GM10266 (cell line): ENCODE results near the gene KIAA0930.

ENCODE experiments used
- DNase-seq: peaks from one replicate; pipeline ENCODE4 v3.0.0; 2012; ENCODE audit errors: extremely low spot score
- TF ChIP-seq, protein P1 (sequence below): IDR thresholded peaks from 2 replicates; pipeline ENCODE4 v1.5.1; 2012; ENCODE audit warnings: mild to moderate bottlenecking, low read depth; ENCODE audit not compliant: control insufficient read depth, insufficient read depth; ENCODE audit errors: missing control alignments

Gene KIAA0930

DNA sequence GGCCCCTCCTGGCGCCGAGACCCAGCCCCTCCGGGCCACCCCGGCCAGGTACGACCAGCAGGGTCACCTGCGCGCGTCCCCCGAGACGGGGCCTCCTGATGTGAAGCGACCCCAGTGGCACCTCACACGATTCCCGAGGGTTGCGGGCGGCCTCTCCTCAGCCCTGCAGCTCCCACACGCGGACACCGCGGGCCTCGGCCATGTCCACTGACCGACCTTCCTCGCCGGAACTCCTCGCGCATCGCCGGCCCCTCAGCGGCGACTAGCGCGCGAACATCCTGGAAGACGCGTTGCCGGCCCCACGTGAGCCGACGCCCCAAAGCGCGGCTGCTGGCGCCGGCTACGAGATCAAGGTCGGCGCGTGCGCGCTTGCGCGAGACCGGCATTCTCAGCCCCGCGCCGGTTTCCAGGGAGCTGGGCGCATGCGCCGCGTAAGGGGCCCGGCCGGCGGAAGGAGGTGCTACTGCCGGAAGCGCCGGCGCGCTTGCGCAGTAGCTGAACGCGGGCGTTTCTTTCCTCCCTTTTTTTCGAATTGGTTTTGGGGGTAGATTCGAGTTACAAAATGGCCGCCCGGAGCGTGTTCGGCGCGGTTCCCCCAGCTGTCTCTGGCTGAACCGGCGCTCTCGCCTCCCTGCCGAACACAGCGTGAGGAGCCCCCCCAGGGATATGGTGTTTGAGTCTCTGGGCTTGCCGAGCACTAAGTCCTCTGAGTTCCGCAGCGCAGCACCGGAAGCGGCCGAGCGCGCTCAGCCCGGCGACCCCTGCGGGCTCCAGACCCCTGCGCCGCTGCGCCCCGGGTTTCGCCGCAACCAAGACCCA lies 77.0 kb downstream of the KIAA0930 start, which contains the start of gene NUP50:
Gene NUP50 (plus strand): TSS at position 475 of the 819 bp plus-strand sequence. CDS start 4,253 bp downstream, outside the sequence.
- TF ChIP-seq, protein P1, sequence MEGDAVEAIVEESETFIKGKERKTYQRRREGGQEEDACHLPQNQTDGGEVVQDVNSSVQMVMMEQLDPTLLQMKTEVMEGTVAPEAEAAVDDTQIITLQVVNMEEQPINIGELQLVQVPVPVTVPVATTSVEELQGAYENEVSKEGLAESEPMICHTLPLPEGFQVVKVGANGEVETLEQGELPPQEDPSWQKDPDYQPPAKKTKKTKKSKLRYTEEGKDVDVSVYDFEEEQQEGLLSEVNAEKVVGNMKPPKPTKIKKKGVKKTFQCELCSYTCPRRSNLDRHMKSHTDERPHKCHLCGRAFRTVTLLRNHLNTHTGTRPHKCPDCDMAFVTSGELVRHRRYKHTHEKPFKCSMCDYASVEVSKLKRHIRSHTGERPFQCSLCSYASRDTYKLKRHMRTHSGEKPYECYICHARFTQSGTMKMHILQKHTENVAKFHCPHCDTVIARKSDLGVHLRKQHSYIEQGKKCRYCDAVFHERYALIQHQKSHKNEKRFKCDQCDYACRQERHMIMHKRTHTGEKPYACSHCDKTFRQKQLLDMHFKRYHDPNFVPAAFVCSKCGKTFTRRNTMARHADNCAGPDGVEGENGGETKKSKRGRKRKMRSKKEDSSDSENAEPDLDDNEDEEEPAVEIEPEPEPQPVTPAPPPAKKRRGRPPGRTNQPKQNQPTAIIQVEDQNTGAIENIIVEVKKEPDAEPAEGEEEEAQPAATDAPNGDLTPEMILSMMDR: peak; percentile 21
- DNase-seq: peak; percentile 100

DNA sequence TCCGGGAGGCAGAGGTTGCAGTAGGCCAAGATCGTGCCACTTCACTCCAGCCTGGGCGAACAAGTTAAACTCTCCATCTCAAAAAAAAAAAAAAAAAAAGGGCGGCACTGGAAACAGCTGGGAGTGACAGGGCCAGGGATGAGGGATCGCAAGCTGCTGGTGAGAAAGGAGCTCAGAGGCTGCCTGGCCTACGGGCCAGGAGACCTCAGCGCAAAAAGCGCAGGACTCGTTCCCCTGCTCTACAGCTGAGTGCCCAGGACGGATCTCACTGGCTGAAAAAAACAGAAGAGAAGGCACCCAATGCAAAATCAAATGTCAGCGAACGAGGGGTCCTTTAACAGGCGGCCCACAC lies 77.6 kb downstream of the KIAA0930 start:
- peak; percentile 43 for DNase-seq
- TF ChIP-seq, protein P1: no peak

DNA sequence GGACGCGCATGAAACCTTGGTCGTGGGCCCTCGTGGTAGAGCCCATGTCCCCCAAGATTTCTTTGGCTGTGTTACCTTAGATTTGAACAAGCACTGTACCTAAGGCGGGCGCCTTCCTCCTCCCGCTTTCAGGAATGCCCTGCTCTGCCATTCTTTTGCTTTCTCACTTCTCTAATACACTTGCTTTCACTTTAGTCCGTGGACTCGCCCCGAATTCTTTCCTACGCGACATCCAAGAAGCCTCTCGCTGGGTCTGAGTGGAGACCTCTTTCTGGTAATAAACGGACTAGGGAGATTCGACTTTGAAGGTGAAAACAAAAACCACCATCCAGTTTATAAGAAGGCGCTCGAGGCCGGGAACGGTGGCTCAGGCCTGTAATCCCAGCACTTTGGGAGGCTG lies 78.2 kb downstream of the KIAA0930 start:
- no peak for DNase-seq

DNA sequence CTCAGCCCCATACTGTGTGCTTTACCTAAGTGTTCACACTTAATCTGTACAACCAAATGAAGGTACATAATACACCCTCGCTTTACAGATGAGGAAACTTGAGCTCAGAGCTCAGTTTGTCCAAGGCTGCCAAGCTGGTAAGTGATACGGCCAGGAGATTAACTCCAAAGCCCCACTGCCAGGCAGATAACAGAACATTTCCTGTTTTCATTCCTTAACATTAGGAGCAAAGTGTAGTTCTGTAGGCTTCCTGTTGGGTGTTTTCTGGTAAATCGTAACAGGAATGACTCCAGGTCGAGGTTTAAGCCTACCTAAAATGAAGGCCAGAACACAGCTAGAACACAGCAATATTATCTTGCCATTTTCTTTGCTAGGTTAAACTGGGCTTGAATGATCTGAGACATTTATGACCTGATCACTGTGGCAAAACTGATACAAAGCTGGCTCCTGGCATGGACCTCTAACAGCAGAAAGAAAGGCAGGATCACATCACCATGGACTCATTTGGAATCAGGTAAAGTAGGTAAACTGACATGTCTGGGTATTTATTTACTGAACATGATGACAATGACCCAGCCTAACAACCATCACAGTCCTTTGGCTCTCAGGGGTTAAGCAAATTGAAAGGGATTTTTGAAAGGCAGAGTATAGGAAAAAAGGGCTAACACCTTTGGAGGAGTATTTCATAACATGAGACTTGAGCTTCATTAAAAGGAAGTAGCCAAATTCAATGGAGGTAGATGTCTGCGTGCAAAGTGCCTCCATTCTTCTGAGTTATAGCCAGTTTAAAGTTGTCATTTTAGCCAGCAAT lies 80.8 kb downstream of the KIAA0930 start:
- no peak for DNase-seq
- TF ChIP-seq, protein P1: no peak

More for the DNA sequence above, 78.2 kb downstream of the KIAA0930 start:
- TF ChIP-seq, protein P1: no peak

DNA sequence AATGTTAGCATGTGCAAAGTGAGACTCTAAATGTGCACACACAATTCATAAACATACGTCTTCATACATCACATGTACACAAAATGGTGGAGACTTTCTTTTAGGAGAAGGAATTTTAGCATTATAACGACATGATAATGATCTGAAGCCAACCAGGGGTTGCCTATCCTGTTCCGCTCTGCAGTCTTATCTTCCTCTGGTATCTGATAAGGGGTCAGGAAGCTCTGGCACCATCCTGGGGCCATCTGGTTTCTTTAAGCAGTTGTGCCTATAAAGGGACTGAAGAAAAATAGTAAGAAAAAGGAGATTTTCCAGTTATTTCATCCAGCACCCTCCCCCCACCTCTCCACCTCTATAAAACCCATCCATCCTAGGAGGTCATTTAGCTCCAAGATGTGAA lies 82.8 kb downstream of the KIAA0930 start:
- no peak for DNase-seq
- TF ChIP-seq, protein P1: no peak

DNA sequence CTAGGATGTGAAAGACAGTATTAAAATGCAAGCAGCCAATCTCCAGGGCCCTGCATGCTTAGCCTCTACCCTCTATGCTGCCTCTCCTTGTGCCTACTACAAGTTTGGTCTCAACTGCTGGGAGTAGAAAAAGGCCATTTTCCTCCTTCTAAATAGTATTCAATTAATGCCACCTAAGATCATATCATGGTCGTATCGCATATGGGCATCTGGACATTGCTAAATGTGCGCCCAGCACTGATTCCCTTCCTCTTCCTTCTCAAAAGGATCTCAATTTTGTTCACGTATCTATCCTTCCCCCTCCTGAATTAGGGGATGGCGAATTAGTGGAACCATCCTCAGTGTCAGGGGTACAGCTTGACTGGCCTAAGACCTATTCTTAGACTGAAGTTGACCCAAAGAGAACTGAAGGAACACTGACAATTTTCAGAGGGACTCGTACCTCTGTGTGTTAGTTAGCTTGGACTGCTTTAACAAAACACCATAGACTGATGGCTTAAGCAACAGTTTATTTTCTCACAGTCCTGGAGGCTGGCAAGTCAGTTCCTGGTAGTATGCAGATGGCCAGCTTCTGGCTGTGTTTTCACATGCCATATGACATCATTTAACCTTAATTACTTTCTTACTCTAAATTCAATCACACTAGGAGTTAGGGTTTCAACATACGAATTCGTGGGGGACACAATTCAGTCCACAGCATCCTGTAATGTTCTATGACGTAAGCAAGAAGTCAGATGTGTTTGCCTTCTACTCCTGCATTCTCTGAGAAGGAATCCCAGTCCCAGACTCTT lies 85.4 kb downstream of the KIAA0930 start:
- TF ChIP-seq, protein P1: no peak
- DNase-seq: no peak

DNA sequence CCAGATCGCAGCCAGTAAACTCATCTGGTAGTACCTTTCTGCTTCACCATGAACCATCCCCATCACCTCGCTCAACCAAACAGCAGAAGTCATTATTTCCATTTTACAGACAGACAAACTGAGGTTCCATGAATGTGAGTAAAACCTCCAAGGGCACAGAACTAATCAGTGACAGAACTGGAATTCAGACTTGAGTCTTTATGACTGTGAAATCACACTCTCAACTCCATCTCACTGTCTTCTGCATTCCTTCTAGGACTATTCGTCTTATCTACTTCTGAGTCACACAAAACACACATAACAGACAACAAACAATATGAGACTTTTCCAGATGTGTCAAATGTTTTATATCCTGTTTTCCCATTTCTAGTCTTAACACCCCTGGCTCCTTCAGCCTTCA lies 86.3 kb downstream of the KIAA0930 start:
- TF ChIP-seq, protein P1: no peak
- no peak for DNase-seq
